ENCODE data around the gene ETHE1. TPM values are rescaled to one million over a fixed set of nuclear protein-coding genes. Genes with fewer than 3 reads are reported as not detected.

Gene ETHE1
- total and polyA plus RNA-seq, 4 donors, result 30.4 to 45.1 (median 34.5) TPM

DNA sequence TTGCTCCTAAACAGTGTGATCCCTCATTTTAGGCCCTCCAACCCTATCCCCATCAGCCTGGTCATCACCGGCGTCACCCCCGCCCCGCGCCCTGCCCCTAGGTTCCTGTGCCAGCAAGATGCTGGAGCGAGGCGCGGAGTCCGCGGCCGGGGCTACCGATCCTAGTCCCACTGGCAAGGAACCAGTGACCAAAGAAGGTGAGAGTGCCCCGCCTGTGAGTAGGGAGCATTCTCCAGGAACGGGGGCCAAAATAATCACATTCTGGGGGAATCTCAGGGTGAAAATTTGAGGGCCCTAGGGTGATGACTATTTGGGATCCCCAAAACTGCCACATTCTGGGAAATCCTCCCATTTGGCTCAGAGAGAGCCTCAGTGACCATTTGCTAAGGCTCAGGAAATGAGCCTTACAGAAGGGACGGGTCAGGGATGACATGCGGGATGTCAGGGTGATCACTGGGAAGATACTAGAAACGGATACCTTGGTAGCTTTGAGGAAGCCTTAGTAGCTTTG is 7.4 kb upstream of the ETHE1 start (continued):
- no peak for TF ChIP-seq EGR1 (IDR thresholded peaks at IDR 0.05; ENCODE audit: low read depth in 2 of 2)
- no peak for TF ChIP-seq CTCF (IDR thresholded peaks at IDR 0.05; ENCODE audit: low read depth, low read length, missing input control)
- TF ChIP-seq YY1 (IDR thresholded peaks at IDR 0.05), result no peak
- no peak for TF ChIP-seq FOXA1 (IDR thresholded peaks at IDR 0.05)

DNA sequence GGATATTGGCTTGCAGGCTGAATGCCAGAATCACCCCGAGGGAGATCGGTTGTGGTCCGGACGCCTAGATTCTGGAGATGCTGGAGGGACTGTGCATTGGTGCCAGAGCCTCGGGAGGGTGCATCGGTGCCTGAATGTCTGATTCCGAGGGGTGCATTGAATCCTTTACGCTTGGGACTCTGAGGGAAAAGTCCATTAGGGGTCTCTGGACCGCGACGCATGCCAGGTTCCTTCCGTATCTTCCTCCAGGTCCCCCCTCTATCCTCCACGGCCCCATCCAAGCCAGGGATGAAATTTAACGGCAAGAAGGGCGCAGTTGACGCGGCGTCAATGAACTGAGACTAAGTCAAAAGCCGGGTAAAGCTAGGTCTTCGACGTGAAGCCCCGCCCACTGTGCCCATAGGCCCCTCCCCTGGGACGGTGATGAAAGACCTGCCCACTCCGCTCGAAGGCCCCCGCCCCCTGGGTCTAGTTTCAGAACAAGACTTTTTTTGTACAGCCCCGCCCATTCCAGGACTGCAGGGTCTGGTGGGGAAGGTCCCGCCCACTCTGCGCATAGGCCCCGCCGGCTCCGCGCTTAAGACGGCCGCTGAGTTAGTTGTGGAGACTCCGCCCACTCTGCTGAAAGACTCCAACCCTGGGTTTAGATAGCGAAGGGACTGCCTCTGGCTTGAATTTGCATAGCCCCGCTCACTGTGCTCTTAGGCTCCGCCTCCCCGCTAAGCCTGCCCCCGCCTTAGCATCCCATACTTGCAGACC is 6.7 kb upstream of the ETHE1 start:
- H3K36me3 ChIP-seq (ENCODE audit: control insufficient read depth in 4 of 4, insufficient read depth in 3 of 4, low read depth in 1 of 4, low read length in 3 of 4), result peaks cover 0 to 2% (median 0%) of the 10 kb centered on the region in 4 donors
- peak overlapping the region; percentile 92 to 98 for H3K27ac ChIP-seq (ENCODE audit: low read depth in 1 of 2, low read length in 2 of 2)
- H3K9me3 ChIP-seq (ENCODE audit: control insufficient read depth in 4 of 4, low read length in 3 of 4), result no peaks in the 10 kb centered on the region
- 1% methylated on average over 41 of the region's 41 CpGs for WGBS
- peak overlapping the region in 1 of 2 donors; percentile 69 for H3K9ac ChIP-seq (ENCODE audit: low read depth in 1 of 2, low read length in 2 of 2)
- peak; percentile 24 to 54 for TF ChIP-seq HNF4A (conservative IDR thresholded peaks at IDR 0.05)
- no peak for TF ChIP-seq TAF1 (conservative IDR thresholded peaks at IDR 0.05)
- TF ChIP-seq ATF3 (IDR thresholded peaks at IDR 0.05), result peak; percentile 86
- TF ChIP-seq FOXA2 (IDR thresholded peaks at IDR 0.05), result no peak
- TF ChIP-seq, protein P1, sequence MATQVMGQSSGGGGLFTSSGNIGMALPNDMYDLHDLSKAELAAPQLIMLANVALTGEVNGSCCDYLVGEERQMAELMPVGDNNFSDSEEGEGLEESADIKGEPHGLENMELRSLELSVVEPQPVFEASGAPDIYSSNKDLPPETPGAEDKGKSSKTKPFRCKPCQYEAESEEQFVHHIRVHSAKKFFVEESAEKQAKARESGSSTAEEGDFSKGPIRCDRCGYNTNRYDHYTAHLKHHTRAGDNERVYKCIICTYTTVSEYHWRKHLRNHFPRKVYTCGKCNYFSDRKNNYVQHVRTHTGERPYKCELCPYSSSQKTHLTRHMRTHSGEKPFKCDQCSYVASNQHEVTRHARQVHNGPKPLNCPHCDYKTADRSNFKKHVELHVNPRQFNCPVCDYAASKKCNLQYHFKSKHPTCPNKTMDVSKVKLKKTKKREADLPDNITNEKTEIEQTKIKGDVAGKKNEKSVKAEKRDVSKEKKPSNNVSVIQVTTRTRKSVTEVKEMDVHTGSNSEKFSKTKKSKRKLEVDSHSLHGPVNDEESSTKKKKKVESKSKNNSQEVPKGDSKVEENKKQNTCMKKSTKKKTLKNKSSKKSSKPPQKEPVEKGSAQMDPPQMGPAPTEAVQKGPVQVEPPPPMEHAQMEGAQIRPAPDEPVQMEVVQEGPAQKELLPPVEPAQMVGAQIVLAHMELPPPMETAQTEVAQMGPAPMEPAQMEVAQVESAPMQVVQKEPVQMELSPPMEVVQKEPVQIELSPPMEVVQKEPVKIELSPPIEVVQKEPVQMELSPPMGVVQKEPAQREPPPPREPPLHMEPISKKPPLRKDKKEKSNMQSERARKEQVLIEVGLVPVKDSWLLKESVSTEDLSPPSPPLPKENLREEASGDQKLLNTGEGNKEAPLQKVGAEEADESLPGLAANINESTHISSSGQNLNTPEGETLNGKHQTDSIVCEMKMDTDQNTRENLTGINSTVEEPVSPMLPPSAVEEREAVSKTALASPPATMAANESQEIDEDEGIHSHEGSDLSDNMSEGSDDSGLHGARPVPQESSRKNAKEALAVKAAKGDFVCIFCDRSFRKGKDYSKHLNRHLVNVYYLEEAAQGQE (IDR thresholded peaks at IDR 0.05), result peak; percentile 67
- TF ChIP-seq YY1 (IDR thresholded peaks at IDR 0.05), result peak; percentile 52
- TF ChIP-seq RXRA (IDR thresholded peaks at IDR 0.05), result peak; percentile 53 to 58
- no peak for TF ChIP-seq HNF4G (IDR thresholded peaks at IDR 0.05)
- peak; percentile 89 for TF ChIP-seq SP1 (IDR thresholded peaks at IDR 0.05)
- TF ChIP-seq NR2F2 (IDR thresholded peaks at IDR 0.05), result no peak
- TF ChIP-seq RAD21 (IDR thresholded peaks at IDR 0.05), result no peak
- peak; percentile 55 to 71 for TF ChIP-seq EGR1 (IDR thresholded peaks at IDR 0.05; ENCODE audit: low read depth in 2 of 2)
- peak in 1 of 2 donors; percentile 50 for TF ChIP-seq JUND (IDR thresholded peaks at IDR 0.05)
- peak; percentile 31 for TF ChIP-seq ZBTB33 (IDR thresholded peaks at IDR 0.05)
- no peak for TF ChIP-seq CTCF (IDR thresholded peaks at IDR 0.05; ENCODE audit: low read depth, low read length, missing input control)
- TF ChIP-seq, protein P2, sequence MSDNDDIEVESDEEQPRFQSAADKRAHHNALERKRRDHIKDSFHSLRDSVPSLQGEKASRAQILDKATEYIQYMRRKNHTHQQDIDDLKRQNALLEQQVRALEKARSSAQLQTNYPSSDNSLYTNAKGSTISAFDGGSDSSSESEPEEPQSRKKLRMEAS (IDR thresholded peaks at IDR 0.05), result no peak
- no peak for TF ChIP-seq FOXA1 (IDR thresholded peaks at IDR 0.05)
- TF ChIP-seq GABPA (IDR thresholded peaks at IDR 0.05 in 1 of 2, conservative IDR thresholded peaks at IDR 0.05 in 1 of 2), result no peak
- DNase-seq (ENCODE audit: low spot score), result peak; percentile 93
- peak overlapping the region; percentile 57 to 84 (median 68) for H3K4me3 ChIP-seq (ENCODE audit: low read depth in 1 of 3, low read length in 3 of 3)
- no peaks in the 10 kb centered on the region for H3K27me3 ChIP-seq (ENCODE audit: control insufficient read depth in 4 of 4, insufficient read depth in 4 of 4, low read length in 3 of 4)
- H3K4me1 ChIP-seq (ENCODE audit: control insufficient read depth in 4 of 4, insufficient read depth in 4 of 4, low read length in 3 of 4), result peaks cover 1 to 22% (median 15%) of the 10 kb centered on the region in 4 donors

All from liver (tissue), 9 donors.